Inferior parietal cortex (tissue), 1 donor: Measurements from ENCODE around the gene MON2.
"Not testable (repeated sequence)": the region's sequence is repeated elsewhere in the genome, so short reads cannot be mapped to it uniquely, and the experiment has no call there.

ENCODE experiments used
- DNase-seq: peaks from one replicate; pipeline ENCODE4 v3.0.0-alpha.2; 2016; ENCODE audit errors: extremely low spot score

Gene MON2

GRCh38 chr12:62466594-62467491 lies at the start of gene MON2:
MON2 (plus strand) TSS chr12:62466826; CDS start chr12:62467208, 382 bp downstream.
- peak; percentile 89 for DNase-seq

DNA sequence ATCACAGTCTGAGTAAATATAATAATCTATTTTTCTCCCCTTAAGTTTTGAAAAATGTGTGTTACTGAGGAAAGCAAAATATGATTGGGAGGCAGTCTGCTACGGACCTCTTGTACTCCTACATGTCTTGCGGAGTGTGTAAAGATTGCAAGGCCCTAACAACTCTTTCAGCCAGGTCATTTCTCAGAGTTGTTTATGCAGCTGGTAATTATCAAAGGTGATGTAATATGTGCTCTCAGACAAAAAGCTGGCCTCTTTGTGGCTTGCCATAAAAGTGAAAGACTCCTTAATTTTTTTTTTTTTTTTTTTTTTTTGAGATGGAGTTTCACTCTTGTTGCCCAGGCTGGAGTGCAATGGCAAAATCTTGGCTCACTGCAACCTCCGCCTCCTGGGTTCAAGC lies 40.5 kb upstream of the MON2 start:
- DNase-seq = no peak

DNA sequence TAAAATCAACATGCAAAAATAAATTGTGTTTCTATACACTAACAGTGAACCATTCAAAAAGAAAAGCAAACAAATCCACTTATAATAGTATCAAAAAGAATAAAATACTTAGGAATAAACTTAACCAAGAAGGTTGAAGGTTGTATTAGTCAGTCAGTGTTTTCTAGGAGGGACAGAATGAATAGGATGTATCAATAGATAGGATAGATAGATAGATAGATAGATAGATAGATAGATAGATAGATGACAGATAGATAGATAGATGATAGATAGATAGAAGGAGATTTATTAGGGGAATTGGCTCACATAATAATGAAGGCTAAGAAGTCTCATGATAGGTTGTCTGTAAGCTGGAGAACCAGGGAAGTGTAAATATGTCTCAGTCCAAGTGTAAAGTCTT lies 37.2 kb upstream of the MON2 start:
- no peak for DNase-seq

DNA sequence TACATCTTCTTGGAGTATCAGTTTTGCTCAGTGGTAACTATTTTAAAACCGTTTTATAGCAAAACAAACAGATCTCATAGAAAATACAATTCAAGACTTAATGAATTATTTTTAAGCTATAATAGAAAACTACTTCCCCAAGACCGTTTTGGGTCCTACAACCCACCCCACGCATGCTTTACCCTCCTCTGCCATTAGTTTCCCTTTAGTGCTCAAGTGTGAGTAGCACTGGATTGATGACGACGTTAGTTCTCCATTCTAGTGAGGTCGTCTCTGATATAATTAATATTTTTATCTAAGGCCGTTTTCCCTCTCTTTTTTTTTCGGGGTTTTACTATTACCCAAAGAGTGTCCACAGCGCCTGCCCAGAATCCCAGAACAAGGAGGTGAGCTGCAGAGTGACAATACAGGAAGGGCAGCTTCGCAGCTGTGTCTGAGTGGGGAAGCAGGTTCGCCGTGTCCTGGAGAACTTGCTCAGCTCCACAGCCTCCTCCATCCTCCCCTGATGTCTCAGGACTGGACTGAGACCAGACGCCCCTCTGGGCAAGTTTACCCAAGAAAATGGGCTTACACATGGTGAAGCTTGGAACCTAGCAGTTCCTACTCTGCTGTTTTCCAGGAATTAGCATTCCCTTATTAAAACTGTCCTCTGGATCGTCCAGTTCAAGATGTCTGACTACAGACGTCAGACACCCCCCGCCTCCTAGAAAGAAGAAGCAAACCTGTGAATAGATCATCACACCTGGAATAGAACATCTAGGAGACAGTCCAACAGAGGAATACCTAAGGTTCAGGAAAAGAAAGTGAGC lies 31.9 kb upstream of the MON2 start:
- no peak for DNase-seq

- peak; percentile 62 for DNase-seq
Observed at GRCh38 chr12:62435303-62436163, 31.1 kb upstream of the MON2 start.

DNA sequence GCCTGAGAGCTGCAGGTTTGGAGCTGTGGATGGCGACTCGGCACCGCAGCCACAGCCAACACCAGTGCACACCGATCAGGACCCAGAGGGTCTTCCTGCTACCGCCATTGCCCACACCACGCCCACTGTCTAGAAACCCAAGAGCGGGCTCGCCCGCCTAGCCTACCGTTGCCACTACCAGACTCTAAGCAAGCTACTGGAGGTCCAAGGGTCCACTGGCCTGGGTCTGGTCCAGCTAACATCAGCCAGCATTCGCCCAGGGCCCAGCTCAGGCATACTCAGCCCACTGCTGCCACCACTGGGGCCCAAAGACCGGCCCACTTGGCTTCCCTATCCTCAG lies 30.5 kb upstream of the MON2 start:
- no peak for DNase-seq

- DNase-seq = peak; percentile 86
Observed at GRCh38 chr12:62438098-62438692, 28.4 kb upstream of the MON2 start.

DNA sequence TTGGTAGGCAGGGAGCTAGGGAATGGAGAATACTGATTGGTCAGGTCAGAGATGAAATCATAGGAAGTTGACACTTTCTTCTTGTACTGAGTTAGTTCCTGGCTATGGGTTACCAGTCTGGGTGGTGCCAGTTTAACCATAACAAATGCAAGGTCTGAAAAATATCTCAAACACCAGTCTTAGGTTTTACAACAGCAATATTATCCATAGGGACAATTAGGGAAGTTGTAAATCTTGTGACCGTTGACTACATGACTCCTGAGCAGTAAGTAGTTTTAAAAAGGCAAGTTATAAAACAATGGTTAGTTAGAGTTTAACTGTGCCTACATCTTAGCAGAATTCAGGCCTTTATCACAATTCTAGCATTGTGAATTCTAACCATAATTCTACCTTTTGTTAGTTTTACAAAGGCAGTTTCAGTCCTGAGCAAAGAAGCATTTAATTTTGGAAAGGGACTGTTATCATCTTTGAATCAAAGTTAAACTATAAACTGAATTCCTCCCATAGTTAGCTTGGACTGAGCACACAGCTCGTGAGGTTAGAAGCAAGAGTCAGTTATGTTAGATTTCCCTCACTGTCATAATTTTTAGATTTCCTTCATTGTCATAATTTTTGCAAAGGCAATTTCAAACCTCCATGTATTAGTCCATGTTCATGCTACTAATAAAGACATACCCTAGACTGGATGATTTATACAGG lies 19.7 kb upstream of the MON2 start:
- no peak for DNase-seq

DNA sequence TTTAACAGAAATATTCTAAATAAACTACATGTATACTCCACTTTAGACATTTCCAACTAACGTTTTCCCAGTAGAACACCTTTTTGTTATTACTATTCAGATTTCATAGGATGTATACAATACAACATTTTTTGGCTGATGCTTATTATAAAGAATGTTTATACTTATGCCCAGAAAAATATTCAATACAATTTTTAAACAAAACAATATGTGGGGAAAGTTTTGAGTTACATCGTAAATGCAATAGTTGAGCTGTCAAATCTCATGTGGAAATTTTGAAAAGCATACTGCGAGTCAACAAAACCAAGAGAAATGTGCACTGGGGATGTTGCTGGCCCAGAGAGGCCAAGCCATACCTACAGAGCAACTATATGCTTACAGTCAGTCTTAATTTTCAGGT lies 18.2 kb upstream of the MON2 start:
- no peak for DNase-seq

GRCh38 chr12:62455429-62455828 lies 11.2 kb upstream of the MON2 start:
- not testable (repeated sequence) for DNase-seq

DNA sequence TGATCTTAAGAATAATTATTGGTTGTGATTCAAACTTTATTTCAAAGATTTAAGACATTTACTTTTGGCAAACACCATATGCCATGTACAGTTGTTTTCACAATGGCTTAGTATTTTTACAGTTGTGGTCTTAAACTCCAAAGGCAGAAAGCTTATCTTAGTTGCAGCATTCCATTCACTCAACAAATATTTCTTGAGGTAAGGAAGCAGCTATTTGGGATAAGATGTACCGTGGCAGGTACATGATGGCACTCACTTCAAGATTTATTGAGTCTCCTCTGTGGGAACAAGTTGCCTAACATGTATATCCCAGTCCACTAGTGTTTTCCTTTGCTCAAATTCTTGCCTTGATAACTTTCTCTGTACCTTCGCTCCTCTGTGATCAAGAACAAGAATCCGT lies 8.0 kb upstream of the MON2 start:
- DNase-seq = no peak

DNA sequence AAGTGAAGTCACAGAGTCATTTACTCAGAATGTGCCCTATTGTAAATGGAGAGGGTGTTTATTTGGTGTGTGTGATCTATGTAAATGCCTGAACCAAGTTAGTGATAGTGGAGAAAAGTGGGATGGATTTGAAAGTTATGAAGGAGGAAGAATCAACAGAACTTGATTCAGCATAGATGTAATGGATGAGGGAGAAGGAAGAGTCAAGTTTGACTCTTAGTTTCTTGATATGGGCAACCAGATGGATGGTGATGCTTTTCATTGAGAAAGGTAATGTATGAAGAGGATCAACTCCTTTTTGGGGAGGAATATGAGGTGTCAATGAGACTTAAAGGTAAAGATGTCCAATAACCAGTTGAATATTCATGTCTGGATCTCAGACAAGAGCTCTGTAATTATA lies 6.7 kb upstream of the MON2 start:
- no peak for DNase-seq

- DNase-seq = not testable (repeated sequence)
Observed at GRCh38 chr12:62461171-62461837, 5.3 kb upstream of the MON2 start.

GRCh38 chr12:62463252-62463651 lies 3.4 kb upstream of the MON2 start:
- DNase-seq = not testable (repeated sequence)

- DNase-seq = peak; percentile 54
Observed at GRCh38 chr12:62466018-62466593, 520 bp upstream of the MON2 start.

GRCh38 chr12:62468397-62468796 lies 1.8 kb downstream of the MON2 start:
- no peak for DNase-seq

DNA sequence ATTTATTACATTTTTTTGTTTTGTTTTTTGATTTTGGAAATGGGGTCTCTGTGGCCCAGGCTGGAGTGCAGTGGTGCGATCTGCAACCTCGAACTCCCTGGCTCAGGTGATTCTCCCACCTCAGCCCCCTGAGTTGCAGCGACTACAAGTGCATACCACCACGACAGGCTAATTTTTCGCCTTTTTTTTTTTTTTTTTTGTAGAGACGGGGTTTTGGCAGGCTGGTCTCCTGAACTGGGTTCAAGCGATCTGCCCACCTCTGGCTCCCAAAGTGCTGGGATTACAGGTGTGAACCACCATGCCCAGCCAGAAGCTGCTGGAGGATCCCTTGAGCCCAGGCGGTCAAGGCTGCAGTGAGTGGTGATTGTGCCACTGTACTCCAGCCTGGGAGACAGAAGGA lies 2.3 kb downstream of the MON2 start:
- no peak for DNase-seq

DNA sequence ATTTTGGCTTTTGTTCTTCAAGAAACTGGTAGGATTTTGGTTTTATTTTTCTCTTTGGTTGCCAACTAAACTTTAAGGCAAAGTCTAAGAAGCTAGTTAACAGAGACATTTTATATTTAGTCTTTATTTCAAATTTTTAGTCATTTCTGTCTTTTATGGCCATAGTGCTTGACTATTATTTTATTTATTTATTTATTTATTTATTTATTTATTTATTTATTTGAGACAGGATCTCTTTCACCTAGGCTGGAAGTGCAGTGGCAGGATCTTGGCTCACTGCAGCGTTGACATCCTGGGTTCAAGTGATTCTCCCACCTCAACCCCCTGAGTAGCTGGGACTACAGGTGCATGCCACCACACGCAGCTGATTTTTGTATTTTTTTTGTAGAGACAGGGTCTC lies 3.1 kb downstream of the MON2 start:
- no peak for DNase-seq

- no peak for DNase-seq
Observed at GRCh38 chr12:62471734-62472133, 5.1 kb downstream of the MON2 start.

DNA sequence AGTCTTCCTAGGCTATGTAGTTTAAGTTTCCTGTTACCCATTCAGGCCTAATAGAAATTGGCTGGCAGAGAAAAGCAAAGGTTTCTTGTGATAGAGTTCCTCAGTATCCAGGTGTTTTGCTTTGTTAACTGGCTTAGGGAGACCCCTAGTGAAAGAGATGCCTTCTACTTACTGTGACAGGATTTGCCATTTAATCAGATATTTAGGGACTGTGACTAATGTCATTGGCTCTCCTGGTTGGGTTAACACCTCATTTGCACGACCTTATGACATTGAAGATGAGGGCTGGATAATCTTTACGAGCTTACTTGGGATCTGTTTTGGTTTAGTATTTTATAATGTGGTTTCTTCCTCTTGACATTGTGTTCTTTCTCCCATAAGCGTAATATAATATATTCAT lies 5.8 kb downstream of the MON2 start:
- no peak for DNase-seq
